ENCODE measurements around the gene TBC1D22A.

TBC1D22A gene

DNA sequence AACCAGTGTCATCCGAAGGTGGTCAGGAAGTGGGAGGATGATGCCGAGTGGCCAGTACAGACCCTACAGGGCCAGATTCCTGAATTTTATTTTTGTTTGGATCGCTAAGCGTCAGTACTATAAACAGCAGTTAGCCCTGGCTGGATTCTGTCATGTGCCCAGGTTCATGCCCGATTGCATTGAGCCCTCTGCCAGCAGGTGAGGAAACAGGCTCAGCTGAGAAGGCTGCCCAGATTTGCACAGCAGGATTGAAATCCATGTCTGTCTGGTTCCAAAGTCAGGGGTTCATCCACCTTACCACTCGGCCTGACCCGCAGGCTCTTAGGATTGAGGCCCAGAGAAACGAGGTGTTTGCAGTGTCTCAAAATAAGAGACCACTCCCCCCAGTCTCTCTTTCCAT lies 9.1 kb upstream of the TBC1D22A start:
- no peak for DNase-seq (ENCODE audit: low read depth in 2 of 2)

DNA sequence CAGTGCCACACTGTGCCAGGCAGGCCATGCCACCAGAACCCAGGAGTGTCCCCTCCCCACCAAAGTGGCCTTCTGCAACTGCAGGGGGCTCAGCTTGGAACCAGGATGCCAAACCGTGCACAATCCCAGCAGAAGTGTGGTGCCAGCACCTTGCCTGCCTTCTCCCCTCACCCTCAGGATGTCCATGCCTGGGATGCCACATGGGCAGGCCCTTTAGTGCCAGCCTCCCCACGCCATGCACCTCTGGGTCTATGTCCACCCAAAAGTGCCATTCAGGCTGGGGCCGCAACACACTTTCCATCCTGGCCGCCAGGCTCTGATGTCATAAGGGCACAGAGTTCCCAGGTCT lies 8.7 kb upstream of the TBC1D22A start:
- DNase-seq (ENCODE audit: low read depth in 2 of 2), result no peak

DNA sequence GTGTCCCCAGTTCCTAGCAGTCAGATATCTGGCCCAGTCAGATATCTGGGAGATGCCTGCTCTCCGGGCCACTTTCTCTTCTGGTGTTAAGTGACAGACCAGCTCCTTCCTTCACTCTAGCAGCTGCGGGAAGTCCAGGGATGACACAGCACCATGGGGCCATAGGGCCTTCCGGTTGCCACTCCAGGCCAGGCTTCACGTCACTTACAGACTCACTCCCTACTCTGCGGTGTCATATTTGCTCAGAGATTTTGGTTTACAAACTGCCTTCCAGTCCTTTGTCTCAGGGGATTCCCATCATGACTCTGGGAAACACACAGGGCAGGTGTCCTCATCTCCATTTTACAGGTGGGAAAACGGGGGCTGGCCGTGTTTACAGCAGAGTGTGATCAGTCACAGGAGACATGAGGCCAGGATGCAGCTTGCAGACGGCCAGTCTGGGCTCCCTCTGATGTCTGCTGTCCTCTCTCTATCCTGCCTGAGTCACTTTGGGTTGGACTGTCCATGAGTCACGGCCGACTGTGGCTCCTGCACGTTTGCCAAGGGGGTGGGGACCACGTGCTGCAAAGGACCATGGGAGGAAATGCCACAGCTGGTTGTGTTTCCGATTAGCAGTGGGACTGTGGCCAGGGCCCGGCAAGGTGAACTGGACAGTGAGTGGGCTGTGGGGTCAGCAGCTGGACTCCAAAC lies 8.2 kb upstream of the TBC1D22A start:
- no peak for DNase-seq (ENCODE audit: low read depth in 2 of 2)

DNA sequence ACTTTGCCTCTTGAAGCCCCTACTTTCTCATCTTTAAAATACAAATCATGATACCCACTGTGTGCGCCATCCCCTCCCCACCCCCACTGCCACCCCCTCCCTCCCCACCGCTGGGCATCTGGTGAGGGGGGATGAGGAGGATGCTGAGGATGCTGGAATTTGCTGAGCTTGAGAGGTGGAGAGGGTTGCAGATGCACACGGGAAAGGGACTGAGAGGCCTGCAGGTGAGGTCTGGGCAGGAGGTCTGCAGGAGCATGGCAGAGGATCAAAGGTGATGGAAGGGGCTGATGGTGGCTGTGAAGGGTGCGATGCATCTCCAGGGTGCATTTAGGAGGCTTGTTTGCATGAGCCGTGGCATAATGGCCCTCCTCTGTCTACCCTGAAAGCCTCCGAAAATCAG lies 7.6 kb upstream of the TBC1D22A start:
- no peak for DNase-seq (ENCODE audit: low read depth in 2 of 2)

DNA sequence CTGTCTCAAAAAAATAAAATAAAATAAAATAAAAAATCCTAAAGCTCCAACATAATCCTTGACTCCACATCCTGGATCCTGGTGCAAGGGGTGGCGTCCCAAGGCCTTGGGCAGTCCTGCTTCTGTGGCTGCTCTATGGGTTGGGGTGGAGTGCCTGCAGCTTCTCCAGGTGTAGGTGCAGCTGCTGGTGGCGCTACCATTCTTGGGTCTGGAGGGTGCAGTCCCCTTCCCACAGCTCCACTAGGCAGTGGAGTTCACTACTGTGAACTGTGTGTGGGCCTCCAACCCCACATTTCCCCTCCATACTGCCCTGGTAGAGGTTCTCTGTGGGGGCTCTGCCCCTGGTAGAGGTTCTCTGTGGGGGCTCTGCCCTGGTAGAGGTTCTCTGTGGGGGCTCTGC lies 6.9 kb upstream of the TBC1D22A start:
- DNase-seq (ENCODE audit: low read depth in 2 of 2), result no peak

DNA sequence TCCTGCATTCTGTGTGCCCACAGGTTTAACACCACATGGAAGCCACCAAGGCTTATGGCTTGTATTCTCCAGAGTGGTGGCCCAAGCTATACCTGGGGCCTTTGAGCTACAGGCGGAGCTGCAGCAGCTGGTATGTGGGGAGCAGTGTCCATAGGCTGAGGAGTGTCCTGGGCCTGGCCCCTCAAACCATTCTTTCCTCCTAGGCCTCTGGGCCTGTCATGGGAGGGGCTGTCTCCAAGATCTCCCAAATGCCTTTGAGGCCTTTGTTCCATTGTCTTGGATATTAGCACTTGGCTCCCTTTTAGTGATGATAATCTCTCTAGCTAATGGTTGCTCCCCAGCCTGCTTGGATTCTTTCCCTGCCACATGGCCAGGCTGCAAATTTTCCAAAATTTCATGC lies 6.4 kb upstream of the TBC1D22A start:
- no peak for DNase-seq (ENCODE audit: low read depth in 2 of 2)

DNA sequence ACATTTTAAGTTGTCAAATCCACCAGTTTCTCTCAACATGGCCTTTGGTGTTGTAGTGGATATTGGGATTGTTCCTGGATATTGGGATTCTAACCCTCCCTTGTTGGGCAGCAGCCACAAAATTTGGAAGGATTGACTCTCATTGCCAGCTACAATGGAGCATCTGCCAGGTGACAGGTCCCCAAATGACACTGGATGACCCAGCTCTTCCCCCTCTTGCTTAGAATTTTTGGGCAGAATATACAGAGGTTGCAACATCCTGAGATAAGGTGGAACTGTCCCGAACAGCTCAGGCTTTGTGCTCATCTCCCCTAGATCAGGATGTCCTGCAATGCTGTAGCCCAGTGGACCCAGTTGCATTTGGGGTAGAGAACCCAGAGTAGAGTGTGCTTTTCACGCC lies 5.3 kb upstream of the TBC1D22A start:
- DNase-seq (ENCODE audit: low read depth in 2 of 2), result no peak

DNA sequence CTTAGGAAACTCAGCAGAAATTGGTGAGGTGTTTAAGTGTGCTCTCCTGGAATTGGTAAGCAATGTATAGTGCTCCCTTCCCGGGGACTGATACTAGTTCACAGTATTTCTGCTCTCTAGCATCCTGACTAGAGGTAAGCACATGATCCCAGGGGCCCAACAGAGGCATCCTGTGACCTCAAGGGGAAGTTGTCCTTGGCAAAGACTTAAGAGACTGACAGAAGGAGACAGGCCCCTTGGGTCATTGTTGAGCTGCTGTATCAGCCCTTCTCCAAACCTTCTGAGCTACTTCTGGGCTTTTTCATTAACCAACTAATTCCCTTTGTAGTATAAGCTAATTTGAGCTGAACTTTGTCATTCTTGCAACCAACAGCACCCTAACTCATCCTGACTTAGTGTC lies 4.3 kb upstream of the TBC1D22A start:
- DNase-seq (ENCODE audit: low read depth in 2 of 2), result no peak

DNA sequence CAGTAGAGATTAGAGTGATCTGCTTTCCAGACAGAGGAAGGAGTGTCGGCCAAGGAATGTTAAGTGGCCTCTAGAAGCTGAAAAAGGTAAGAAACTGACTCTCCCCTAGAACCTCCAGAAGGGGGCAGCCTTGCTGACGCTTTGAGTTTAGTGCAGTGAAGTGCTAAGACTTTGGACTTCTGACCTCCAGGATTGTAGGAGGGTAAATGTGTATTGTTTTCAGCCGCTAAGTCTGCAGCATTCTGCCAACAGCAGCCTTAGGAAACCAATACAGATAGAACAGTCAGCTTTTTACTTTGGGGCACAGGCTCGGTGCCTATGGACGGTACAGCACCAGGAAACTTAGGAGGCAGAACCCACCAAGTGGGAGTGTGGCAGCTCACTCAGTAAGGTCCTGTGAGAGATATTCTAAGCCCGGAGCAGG lies 3.6 kb upstream of the TBC1D22A start:
- DNase-seq (ENCODE audit: low read depth in 2 of 2), result peak in 1 of 2 experiments; percentile 42

DNA sequence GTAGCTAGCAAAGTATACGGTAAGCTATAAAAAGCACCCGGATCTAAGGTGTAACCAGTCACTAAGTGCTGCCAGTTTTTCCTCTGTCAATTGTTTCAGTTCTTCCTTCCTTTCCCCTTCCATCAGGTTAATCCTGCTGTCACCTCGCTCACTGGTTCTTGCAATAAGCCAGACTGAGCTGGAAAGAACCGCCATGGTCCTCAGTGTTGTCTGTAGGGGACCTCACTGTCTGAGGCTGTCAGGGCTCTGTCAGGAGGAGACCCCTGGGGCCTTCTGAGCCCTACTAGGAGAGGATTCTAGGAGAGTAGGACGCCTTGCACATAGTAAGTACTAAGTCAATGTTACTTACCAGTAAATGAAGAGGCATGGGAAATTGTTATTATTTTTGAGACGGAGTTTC lies 1.4 kb upstream of the TBC1D22A start:
- DNase-seq (ENCODE audit: low read depth in 2 of 2), result no peak

DNA sequence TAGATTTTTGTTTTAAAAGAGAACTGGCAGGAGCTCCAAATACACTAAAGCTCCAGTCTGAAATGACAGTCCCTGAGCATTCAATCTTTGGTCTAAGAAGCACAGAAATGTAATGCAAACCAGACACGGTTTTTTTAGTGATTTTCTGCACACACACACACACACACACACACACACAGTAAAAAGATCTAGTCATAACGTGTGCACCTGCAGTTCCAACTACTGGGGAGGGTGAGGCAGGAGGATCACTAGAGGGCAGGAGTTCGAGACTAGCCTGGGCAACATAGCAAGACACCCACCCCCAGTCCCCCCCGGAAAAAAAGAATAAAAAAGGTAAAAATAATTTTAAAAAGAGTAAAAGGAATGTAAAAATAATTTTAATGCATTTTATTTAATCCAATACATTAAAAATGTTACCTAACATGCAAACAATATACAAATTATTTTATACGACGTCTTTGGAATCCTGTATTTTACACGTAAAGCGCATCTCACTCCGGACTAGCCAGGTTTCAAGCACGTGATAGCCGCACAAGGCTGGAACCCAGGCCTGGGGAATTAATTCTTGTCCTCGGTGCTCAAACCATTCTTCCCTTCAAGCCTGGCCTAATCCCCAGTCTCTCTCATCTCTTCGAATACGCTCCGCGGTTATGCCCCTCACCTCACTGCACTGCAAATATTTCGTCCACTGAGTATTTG lies 762 bp upstream of the TBC1D22A start:
- DNase-seq (ENCODE audit: low read depth in 2 of 2), result no peak

DNA sequence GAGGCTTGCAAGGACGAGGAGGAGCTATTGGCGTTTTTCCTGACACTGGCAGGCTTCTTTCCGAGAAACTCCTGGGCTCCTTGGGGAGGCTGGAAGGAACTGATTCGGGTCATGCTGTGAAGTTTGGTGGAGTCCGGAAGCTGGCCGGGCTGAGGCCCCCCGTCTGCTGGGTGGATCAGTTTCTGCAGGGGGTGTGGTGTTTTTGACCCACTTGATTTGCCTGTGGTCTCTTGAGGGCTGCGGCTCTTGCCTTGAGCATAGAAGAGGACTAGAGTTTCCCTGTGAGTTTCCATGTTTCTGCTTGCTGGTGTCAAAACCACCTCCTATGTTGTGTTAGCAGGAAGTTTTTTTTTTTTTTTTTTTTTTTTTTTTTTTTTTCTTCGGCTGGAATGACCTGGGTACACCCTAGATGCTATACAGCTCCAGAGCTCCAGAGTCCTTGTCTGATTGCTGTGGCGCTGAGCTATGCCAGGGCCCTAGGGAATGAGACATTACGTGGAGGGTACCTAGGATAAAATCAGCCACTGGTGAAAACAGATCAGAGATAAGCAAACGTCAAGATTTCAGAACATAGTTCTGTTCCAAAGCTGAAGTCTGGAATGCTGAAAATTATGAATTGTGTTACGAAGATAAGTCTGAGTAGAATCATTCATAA lies 728 bp downstream of the TBC1D22A start:
- DNase-seq (ENCODE audit: low read depth in 2 of 2), result no peak

DNA sequence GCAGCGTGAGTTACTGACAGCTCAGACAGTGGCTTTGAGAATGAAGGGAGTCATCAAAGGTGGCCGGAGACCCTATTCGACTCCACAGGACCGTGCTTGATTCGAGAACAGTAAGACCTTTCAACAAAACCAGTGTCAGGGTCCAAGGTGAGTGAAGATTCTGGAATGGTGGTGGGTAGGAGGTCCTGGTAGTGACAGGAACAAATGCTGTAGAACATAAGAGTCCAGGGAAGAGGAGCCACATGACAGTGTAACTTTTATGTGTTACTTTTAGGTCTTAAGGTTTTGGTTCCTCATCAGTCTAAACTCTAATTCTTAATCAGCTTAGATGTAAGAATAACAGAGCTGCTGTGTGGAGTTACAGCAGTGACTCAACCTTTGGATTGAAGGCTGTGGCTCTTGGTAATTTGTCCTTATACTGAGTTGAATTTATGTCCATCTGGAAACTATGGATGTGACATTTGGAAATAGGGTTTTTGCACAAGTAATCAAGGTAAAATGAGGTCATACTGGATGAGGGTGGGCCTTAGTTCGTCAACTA lies 1.8 kb downstream of the TBC1D22A start:
- DNase-seq (ENCODE audit: low read depth in 2 of 2), result no peak

DNA sequence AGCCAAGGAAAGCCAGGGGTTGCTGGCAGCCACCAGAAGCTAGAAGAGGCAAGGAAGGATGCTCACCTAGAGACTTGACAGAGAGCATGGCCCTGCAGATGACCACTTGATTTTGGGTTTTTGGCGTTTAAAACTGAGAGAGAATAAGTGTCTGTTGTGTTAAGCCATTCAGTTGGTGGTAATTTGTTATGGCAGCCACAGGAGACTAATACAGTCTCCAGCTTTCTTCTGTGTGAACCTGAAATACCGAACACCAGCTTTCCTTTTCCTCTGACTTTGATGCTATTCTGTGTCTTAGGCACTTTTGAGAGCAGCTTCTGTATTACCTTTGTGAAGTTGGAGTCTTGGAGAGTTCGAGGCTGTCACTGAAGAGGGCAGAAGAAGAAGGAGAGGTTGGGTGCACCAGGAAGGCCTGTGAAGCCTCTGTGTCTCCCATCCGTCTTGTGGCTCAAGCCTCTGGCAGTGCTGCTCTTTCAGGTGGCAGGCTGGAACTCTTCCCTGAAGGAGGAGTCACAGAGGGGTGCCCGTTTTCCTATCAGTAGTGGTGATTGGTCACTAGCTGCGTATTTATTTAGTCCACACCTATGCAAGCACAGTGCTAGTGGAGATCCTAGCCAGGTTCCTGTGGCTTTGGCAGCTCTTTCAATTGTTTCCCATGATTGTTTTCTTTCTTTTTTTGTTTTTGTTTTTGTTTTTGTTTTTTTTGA lies 2.5 kb downstream of the TBC1D22A start:
- no peak for DNase-seq (ENCODE audit: low read depth in 2 of 2)

DNA sequence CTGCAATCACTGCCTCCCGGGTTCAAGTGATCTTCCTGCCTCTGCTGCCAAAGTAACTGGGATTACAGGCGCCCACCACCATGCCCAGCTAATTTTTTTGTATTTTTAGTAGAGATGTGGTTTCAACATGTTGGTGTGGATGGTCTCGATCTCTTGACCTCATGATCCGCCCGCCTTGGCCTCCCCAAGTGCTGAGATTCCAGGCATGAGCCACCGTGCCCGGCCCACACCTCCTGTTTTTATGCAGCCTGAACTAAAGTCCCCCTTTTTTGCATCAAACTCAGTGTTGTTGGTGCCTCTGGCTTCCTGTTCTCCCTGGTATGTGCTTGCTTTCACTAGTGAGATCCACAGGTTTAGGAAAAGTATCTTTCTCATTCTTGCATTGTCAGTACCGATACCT lies 4.2 kb downstream of the TBC1D22A start:
- no peak for DNase-seq (ENCODE audit: low read depth in 2 of 2)

DNA sequence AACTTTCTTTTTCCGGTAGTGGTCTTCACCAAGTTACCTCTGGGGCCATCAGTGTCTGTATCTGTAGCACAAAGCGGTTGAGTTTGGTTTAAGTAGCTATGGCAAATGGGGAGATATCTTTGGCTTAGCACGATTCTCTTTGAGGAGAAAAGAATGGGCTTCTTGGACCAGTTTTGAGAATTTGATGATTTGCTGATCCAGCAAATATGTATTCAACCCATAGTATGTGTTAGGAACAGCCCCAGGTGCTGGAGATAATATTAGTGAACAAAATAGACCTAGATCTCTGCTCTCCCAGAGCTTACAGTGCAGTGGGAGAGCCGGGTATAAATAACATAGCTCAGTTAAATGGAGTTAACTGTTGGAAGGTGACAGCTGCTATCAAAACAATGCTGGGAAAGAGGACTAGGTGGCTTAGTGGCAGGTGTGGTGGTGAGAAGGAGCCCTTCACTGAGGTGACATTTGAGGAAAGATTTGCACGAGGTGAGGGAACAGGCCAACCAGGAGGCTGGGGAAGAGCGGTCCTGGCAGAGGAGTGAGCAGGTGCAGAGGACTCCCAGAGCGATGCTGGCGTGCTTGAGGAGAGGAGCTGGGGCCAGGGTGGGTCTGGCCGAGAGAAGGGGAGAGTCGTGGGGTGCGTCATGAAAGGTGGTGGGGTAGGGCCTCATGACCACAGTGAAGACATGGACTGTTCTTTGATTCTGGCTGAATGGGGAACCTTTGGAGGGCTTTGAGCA lies 5.0 kb downstream of the TBC1D22A start:
- no peak for DNase-seq (ENCODE audit: low read depth in 2 of 2)

DNA sequence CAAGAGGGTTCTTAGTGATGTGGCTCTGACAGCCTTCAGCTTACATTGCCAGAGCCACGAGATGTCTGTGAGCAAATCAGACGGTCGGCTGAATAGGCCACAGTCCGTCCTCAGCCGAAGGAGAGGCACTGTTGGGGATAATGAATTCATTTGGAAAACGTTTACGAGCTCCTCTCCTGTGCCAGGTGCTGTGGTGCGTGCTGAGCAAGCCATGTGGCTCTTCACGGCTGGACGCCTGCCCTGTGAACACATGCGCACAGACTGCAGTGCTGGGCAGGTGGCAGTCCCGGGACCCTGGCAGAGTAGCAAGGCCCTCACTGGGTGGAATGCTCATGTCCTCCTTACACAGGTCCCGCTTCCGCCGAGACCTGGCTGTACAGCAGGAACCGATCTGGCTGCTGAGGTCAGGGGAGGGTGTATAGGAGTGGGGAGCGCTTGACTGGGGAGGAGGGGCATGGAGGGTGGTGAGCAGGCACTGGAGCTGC lies 6.8 kb downstream of the TBC1D22A start:
- DNase-seq (ENCODE audit: low read depth in 2 of 2), result no peak

DNA sequence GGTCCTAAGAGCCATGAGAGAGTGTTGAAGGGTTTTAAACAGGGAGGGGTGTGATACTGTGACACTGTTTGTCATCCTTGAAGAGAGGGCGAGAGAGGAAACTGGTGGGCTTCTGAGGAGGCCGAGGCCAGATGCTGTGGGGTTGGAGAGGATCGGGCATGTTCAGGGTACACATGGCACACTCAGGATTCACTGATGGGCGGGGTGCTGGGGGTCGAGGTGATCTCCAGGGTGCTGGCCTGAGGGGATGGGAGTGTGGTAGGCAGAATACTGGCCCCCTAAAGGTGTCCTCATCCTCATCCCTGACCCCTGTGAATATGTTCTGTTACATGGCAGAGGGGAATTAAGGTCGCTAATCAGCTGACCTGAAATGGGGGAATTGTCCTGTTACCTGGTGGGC lies 7.3 kb downstream of the TBC1D22A start:
- DNase-seq (ENCODE audit: low read depth in 2 of 2), result no peak

DNA sequence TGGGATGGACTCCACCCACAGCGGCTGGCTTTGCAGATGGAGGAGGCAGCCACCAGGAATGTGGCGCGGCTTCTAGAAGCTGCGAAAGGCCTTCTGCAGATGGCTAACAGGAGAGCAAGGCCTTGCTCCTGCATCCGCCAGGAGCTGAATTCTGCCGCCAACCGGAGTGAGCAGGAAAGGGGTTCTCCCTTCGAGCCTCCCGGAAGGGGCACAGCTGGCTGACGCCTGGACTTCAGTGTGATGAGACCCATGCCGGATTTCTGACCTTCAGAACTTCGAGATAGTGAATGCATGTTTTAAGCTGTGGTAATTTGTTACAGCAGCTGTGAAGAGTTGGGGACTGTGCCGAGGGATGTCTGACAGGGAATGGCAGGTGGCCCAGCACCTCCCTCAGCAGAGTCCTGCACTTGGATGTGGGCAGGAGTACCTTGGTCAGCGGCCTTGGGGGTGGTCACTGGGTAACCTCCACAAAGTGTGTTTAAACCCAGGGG lies 7.7 kb downstream of the TBC1D22A start:
- no peak for DNase-seq (ENCODE audit: low read depth in 2 of 2)

DNA sequence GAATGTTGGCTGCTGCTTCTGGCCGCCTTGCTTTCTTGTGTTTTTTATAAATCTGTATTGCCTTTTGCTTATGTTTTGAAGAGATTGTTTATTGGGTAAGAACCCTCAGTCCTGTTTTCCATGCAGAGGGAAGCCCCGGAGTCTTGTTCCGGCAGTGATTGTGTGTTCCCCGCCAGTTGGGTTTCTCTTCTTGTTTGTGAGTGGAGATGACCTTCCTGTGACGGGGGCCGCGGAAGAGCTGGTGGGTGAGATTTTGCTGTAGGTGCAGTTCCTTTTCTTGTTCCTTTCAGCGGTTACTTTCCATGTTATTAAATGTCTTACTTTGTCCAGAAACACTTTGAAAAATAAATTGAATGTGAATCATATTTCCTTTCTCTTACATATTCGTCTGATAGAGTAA lies 8.3 kb downstream of the TBC1D22A start:
- DNase-seq (ENCODE audit: low read depth in 2 of 2), result no peak

DNA sequence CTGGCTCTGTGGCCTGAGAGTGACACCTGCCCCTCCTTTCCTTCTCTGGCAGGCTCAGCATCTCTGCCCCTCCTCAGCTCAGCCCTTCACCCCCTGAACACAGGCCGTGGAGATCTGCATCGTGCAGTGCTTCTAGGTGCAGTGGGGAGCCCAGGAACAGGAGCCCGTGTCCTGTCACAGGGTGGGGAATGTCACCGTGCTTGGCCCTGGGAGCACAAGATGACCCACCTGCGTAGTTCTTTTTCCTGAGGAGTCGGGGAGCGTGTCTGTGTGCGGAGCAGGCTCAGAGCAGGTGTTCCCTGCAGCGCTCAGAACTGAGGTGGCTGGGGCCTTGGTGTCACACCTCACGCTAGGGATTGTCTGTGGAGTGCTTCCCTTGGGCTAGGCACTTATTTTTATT lies 10.6 kb downstream of the TBC1D22A start:
- no peak for DNase-seq (ENCODE audit: low read depth in 2 of 2)

Measured in stimulated activated CD4-positive, alpha-beta T cell treated with anti-CD3 and anti-CD28 coated beads, Interleukin-12 subunit alpha, Interleukin-12 subunit beta, amount 100 ng/mL, for 24 hours (primary cell).